Trophoblast cell (in vitro differentiated cells and primary cell): ENCODE results near the gene CDHR3.

Experiments
- DNase-seq, 2 donors: peaks; one replicate each; pipeline ENCODE4 v3.0.0-alpha.2; 2016
- H2AFZ ChIP-seq: 2 replicates; pipeline ENCODE4 v1.6.1; 2013; ENCODE audit warnings: low read length, moderate library complexity, mild to moderate bottlenecking; ENCODE audit not compliant: insufficient read depth, poor library complexity
- H2AK5ac ChIP-seq: 2 replicates; pipeline ENCODE4 v1.6.1; 2013; ENCODE audit warnings: mild to moderate bottlenecking, low read length
- H2BK120ac ChIP-seq: 2 replicates; pipeline ENCODE4 v1.6.1; 2013; ENCODE audit warnings: low read length, mild to moderate bottlenecking, moderate library complexity; ENCODE audit not compliant: insufficient read depth, poor library complexity
- H2BK12ac ChIP-seq: 2 replicates; pipeline ENCODE4 v1.6.1; 2013; ENCODE audit warnings: mild to moderate bottlenecking, low read length, moderate library complexity
- H2BK5ac ChIP-seq: 2 replicates; pipeline ENCODE4 v1.6.1; 2013; ENCODE audit warnings: low read length, low read depth, moderate library complexity, mild to moderate bottlenecking; ENCODE audit not compliant: poor library complexity
- H3K14ac ChIP-seq: 2 replicates; pipeline ENCODE4 v1.6.1; 2013; ENCODE audit warnings: mild to moderate bottlenecking, low read length
- H3K18ac ChIP-seq: 2 replicates; pipeline ENCODE4 v1.6.1; 2013; ENCODE audit warnings: mild to moderate bottlenecking, low read length
- H3K23ac ChIP-seq: 2 replicates; pipeline ENCODE4 v1.6.1; 2013; ENCODE audit warnings: low read length
- H3K27ac ChIP-seq: 2 replicates; pipeline ENCODE4 v1.5.1; 2013; ENCODE audit warnings: low read depth, mild to moderate bottlenecking, inconsistent platforms, low read length, moderate library complexity
- H3K27me3 ChIP-seq: 2 replicates; pipeline ENCODE4 v1.6.1; 2013; ENCODE audit warnings: inconsistent platforms, mild to moderate bottlenecking, low read length, moderate library complexity; ENCODE audit not compliant: insufficient read depth
- H3K36me3 ChIP-seq, 2 experiments: 1 replicate in 1 of 2; 2 replicates in 1 of 2; pipeline ENCODE4 v1.6.1; 2013; ENCODE audit warnings: low read length in 2 of 2, mild to moderate bottlenecking in 2 of 2, moderate library complexity in 1 of 2; ENCODE audit not compliant: insufficient read depth in 2 of 2, control insufficient read depth in 1 of 2
- H3K4ac ChIP-seq: 2 replicates; pipeline ENCODE4 v1.6.1; 2013; ENCODE audit warnings: low read depth, mild to moderate bottlenecking, low read length, moderate library complexity
- H3K4me1 ChIP-seq, 2 experiments: 1 replicate in 1 of 2; 2 replicates in 1 of 2; pipeline ENCODE4 v1.6.1; 2013; ENCODE audit warnings: low read length in 2 of 2, mild to moderate bottlenecking in 2 of 2, moderate library complexity in 1 of 2; ENCODE audit not compliant: insufficient read depth in 2 of 2, control insufficient read depth in 1 of 2
- H3K4me2 ChIP-seq: 2 replicates; pipeline ENCODE4 v1.6.1; 2013; ENCODE audit warnings: inconsistent platforms, mild to moderate bottlenecking, low read length, moderate library complexity
- H3K4me3 ChIP-seq: 2 replicates; pipeline ENCODE4 v1.5.1; 2013; ENCODE audit warnings: mild to moderate bottlenecking, low read depth, low read length, inconsistent platforms
- H3K79me1 ChIP-seq: one replicate; pipeline ENCODE4 v1.6.1; 2013; ENCODE audit warnings: low read length
- H3K79me2 ChIP-seq: 2 replicates; pipeline ENCODE4 v1.6.1; 2013; ENCODE audit warnings: low read length, mild to moderate bottlenecking; ENCODE audit not compliant: control insufficient read depth, insufficient read depth, poor library complexity
- H3K9ac ChIP-seq: 2 replicates; pipeline ENCODE4 v1.6.1; 2013; ENCODE audit warnings: mild to moderate bottlenecking, low read length
- H3K9me3 ChIP-seq: 2 replicates; pipeline ENCODE4 v1.6.1; 2013; ENCODE audit warnings: low read depth, mild to moderate bottlenecking, control low read depth, inconsistent platforms, low read length; ENCODE audit not compliant: insufficient read depth
- H4K12ac ChIP-seq: 2 replicates; pipeline ENCODE4 v1.6.1; 2013; ENCODE audit warnings: low read depth, mild to moderate bottlenecking, low read length, moderate library complexity
- H4K8ac ChIP-seq: 2 replicates; pipeline ENCODE4 v1.6.1; 2013; ENCODE audit warnings: low read depth, mild to moderate bottlenecking, low read length, moderate library complexity
- H4K91ac ChIP-seq: one replicate; pipeline ENCODE4 v1.6.1; 2013; ENCODE audit warnings: low read depth, mild to moderate bottlenecking, low read length, moderate library complexity
- WGBS: extraction: QIAGEN DNeasy Blood & Tissue Kit; methylation state at CpG from one replicate; pipeline ENCODE4 v1.1.7; 2013; ENCODE audit warnings: missing lambda C conversion rate; ENCODE audit not compliant: insufficient read length, insufficient coverage; ENCODE audit errors: extremely low coverage; 5-methylcytosine and 5-hydroxymethylcytosine counted together

The CDHR3 gene

GRCh38 chr7:105920766-105921165 is 42.3 kb upstream of the CDHR3 start:
- Histone ChIP-seq H2BK120ac (no peak overlapping the region), H3K4ac (no peak overlapping the region)

GRCh38 chr7:105924945-105925344 is 38.1 kb upstream of the CDHR3 start:
- no peak overlapping the region for H2AK5ac ChIP-seq
- no peak overlapping the region for H2AFZ ChIP-seq
- H2BK5ac ChIP-seq = no peak overlapping the region
- no peak for DNase-seq
- no peak overlapping the region for H3K4me2 ChIP-seq
- H3K4me1 ChIP-seq = no peaks in the 10 kb centered on the region
- no peak overlapping the region for H3K23ac ChIP-seq
- no peak overlapping the region for H3K27ac ChIP-seq
- H3K27me3 ChIP-seq = no peaks in the 10 kb centered on the region
- no peak overlapping the region for H3K4me3 ChIP-seq
- H2BK120ac ChIP-seq = no peak overlapping the region
- no peak overlapping the region for H3K14ac ChIP-seq
- H4K91ac ChIP-seq = no peak overlapping the region
- no peak overlapping the region for H3K4ac ChIP-seq
- no peak overlapping the region for H3K9ac ChIP-seq
- no peak overlapping the region for H4K12ac ChIP-seq
- no CpG with 5 or more reads among the region's 1 CpG for WGBS
- H3K9me3 ChIP-seq = peaks cover 3% of the 10 kb centered on the region
- no peak overlapping the region for H2BK12ac ChIP-seq
- H3K36me3 ChIP-seq = no peaks in the 10 kb centered on the region
- H3K79me1 ChIP-seq = no peaks in the 10 kb centered on the region
- H3K18ac ChIP-seq = no peak overlapping the region
- no peak overlapping the region for H4K8ac ChIP-seq
- no peaks in the 10 kb centered on the region for H3K79me2 ChIP-seq

More at GRCh38 chr7:105920766-105921165, 42.3 kb upstream of the CDHR3 start:
- Histone ChIP-seq H4K12ac (no peak overlapping the region), H3K4me2 (no peak overlapping the region), H3K79me1 (no peaks in the 10 kb centered on the region), H2BK12ac (no peak overlapping the region), H4K91ac (no peak overlapping the region), H3K18ac (no peak overlapping the region), H3K9me3 (peaks cover 3% of the 10 kb centered on the region), H3K4me3 (no peak overlapping the region), H3K27ac (no peak overlapping the region), H3K14ac (no peak overlapping the region), H3K36me3 (no peaks in the 10 kb centered on the region), H3K23ac (no peak overlapping the region), H2AK5ac (no peak overlapping the region), H3K9ac (no peak overlapping the region), H2BK5ac (no peak overlapping the region), H2AFZ (no peak overlapping the region), H4K8ac (no peak overlapping the region), H3K79me2 (no peaks in the 10 kb centered on the region), H3K27me3 (no peaks in the 10 kb centered on the region), H3K4me1 (no peaks in the 10 kb centered on the region)
- WGBS = no CpG with 5 or more reads among the region's 4 CpGs
- DNase-seq = no peak

DNA sequence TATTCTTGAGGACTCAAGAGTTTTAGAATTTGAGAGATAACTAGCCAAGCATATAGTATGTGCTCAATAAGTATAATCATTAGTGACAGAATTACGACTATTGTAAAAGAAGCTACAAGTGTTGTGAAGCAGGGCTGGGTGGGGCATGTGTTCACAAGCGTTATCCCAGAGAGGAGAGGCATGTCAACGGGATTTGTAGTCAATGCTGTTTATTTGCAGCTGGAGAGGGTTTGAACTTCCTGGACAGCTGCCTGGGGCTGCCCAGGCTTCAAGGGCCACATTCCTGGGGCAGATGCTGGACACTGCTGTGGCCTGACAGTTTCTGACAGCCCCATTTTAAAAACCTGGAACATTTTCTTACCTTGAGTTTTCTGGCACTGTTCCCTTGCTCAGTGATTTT is 36.9 kb upstream of the CDHR3 start:
- Histone ChIP-seq H3K79me2 (no peaks in the 10 kb centered on the region), H4K12ac (no peak overlapping the region), H2BK120ac (no peak overlapping the region), H2AK5ac (no peak overlapping the region), H4K8ac (no peak overlapping the region), H3K4me1 (no peaks in the 10 kb centered on the region), H3K27me3 (no peaks in the 10 kb centered on the region), H2BK5ac (no peak overlapping the region), H3K27ac (no peak overlapping the region), H3K9me3 (peaks cover 3% of the 10 kb centered on the region), H3K14ac (no peak overlapping the region), H3K18ac (no peak overlapping the region), H3K9ac (no peak overlapping the region), H2BK12ac (no peak overlapping the region), H3K4me2 (no peak overlapping the region), H3K36me3 (no peaks in the 10 kb centered on the region), H3K23ac (no peak overlapping the region), H3K4ac (no peak overlapping the region), H3K4me3 (no peak overlapping the region), H2AFZ (no peak overlapping the region), H3K79me1 (no peaks in the 10 kb centered on the region), H4K91ac (no peak overlapping the region)
- DNase-seq = no peak
- no CpG with 5 or more reads among the region's 3 CpGs for WGBS

GRCh38 chr7:105931179-105931578 is 31.9 kb upstream of the CDHR3 start:
- Histone ChIP-seq H4K8ac (no peak overlapping the region), H2BK12ac (no peak overlapping the region), H3K4me1 (peaks cover 2 to 3% of the 10 kb centered on the region in 2 experiments), H3K4me3 (no peak overlapping the region), H3K9me3 (no peaks in the 10 kb centered on the region), H2BK120ac (no peak overlapping the region), H3K14ac (no peak overlapping the region), H4K91ac (no peak overlapping the region), H2AFZ (no peak overlapping the region), H3K27me3 (no peaks in the 10 kb centered on the region), H3K18ac (no peak overlapping the region), H3K36me3 (no peaks in the 10 kb centered on the region), H2BK5ac (no peak overlapping the region), H2AK5ac (no peak overlapping the region), H3K4ac (no peak overlapping the region), H3K4me2 (no peak overlapping the region), H3K79me2 (no peaks in the 10 kb centered on the region), H3K9ac (no peak overlapping the region), H3K27ac (no peak overlapping the region), H4K12ac (no peak overlapping the region), H3K79me1 (no peaks in the 10 kb centered on the region), H3K23ac (no peak overlapping the region)
- WGBS = no CpG with 5 or more reads among the region's 4 CpGs
- no peak for DNase-seq
